IMR-90 (cell line): ENCODE data around the gene NFIA. TPM values are rescaled to one million over a fixed set of nuclear protein-coding genes. Genes with fewer than 3 reads are reported as not detected.
A peak's percentile ranks its signal among the peaks of the same experiment; 100 is the strongest.

Experiments
- ATAC-seq: fragments of 200-7000 bp; cut with Tn5 transposase; 2 replicates; pipeline ENCODE4 v1.9.1; 2020; ENCODE audit warnings: low read depth, mild to moderate bottlenecking, moderate library complexity
- BruUV-seq: library from RNA; stranded (reverse); fragments of 400-500 nt; replicated peaks from 2 replicates; lab custom pipeline; 2021; lab: Mats Ljungman, UMichigan
- CTCF ChIA-PET: fragments of 300-600 bp; formaldehyde crosslinking; extraction: SDS; loops from one replicate; lab custom pipeline; 2021; ENCODE audit warnings: antibody characterized with exemption; lab: Yijun Ruan, JAX
- POLR2A ChIA-PET: fragments of 300-600 bp; sonication (Branson Sonifier 250); formaldehyde crosslinking; loops from one replicate; lab custom pipeline; 2022; ENCODE audit warnings: antibody characterized with exemption; ENCODE audit not compliant: unreplicated experiment; lab: Charles Lee
- DNase-seq: peaks from one replicate; pipeline ENCODE4 v3.0.0; 2013
- H2AFZ ChIP-seq: replicated peaks from 2 replicates; pipeline ENCODE3; 2013; ENCODE audit warnings: low read length, mild to moderate bottlenecking; ENCODE audit not compliant: poor library complexity
- H2AK5ac ChIP-seq: 2 replicates; pipeline ENCODE4 v1.6.1; 2013; ENCODE audit warnings: low read depth, low read length, inconsistent platforms
- H2AK9ac ChIP-seq: replicated peaks from 2 replicates; pipeline ENCODE3; 2013; ENCODE audit warnings: mild to moderate bottlenecking, low read depth, low read length, moderate library complexity; ENCODE audit not compliant: poor library complexity
- H2BK120ac ChIP-seq: 2 replicates; pipeline ENCODE4 v1.6.1; 2013; ENCODE audit warnings: low read depth, low read length, inconsistent platforms
- H2BK15ac ChIP-seq: 3 replicates; pipeline ENCODE4 v1.6.1; 2013; ENCODE audit warnings: low read depth, low read length, inconsistent platforms
- H2BK20ac ChIP-seq: 2 replicates; pipeline ENCODE4 v1.6.1; 2013; ENCODE audit warnings: low read depth, mild to moderate bottlenecking, inconsistent platforms, low read length, moderate library complexity
- H2BK5ac ChIP-seq: 2 replicates; pipeline ENCODE4 v1.6.1; 2013; ENCODE audit warnings: mild to moderate bottlenecking, low read depth, low read length, inconsistent platforms; ENCODE audit not compliant: poor library complexity, severe bottlenecking
- H3K14ac ChIP-seq: replicated peaks from 2 replicates; pipeline ENCODE4 v1.6.1; 2013; ENCODE audit warnings: low read depth, low read length, inconsistent platforms
- H3K18ac ChIP-seq: 2 replicates; pipeline ENCODE4 v1.6.1; 2013; ENCODE audit warnings: low read depth, low read length, control low read depth
- H3K23ac ChIP-seq: 2 replicates; pipeline ENCODE4 v1.6.1; 2013; ENCODE audit warnings: low read depth, low read length, inconsistent platforms
- H3K27ac ChIP-seq: 2 replicates; pipeline ENCODE4 v1.5.1; 2013; ENCODE audit warnings: mild to moderate bottlenecking, control low read depth, low read length; ENCODE audit not compliant: insufficient read depth
- H3K27me3 ChIP-seq: 2 replicates; pipeline ENCODE4 v1.6.1; 2013; ENCODE audit warnings: low read length; ENCODE audit not compliant: control insufficient read depth, insufficient read depth
- H3K36me3 ChIP-seq: 2 replicates; pipeline ENCODE4 v1.6.1; 2013; ENCODE audit warnings: low read length, mixed read lengths; ENCODE audit not compliant: control insufficient read depth, insufficient read depth
- H3K4ac ChIP-seq: 2 replicates; pipeline ENCODE4 v1.6.1; 2013; ENCODE audit warnings: low read depth, low read length, inconsistent platforms
- H3K4me1 ChIP-seq: 2 replicates; pipeline ENCODE4 v1.6.1; 2013; ENCODE audit warnings: low read length, mixed read lengths; ENCODE audit not compliant: control insufficient read depth, insufficient read depth
- H3K4me2 ChIP-seq: 2 replicates; pipeline ENCODE4 v1.6.1; 2013; ENCODE audit warnings: low read depth, mild to moderate bottlenecking, control low read depth, low read length, moderate library complexity
- H3K4me3 ChIP-seq: 2 replicates; pipeline ENCODE4 v1.5.1; 2013; ENCODE audit warnings: low read depth, mild to moderate bottlenecking, control low read depth, low read length, moderate library complexity; ENCODE audit not compliant: insufficient read depth
- H3K56ac ChIP-seq: 2 replicates; pipeline ENCODE4 v1.6.1; 2013; ENCODE audit warnings: low read length, inconsistent platforms; ENCODE audit not compliant: insufficient read depth; ENCODE audit errors: extremely low read depth
- H3K79me1 ChIP-seq, 2 experiments: 2 replicates each; pipeline ENCODE4 v1.6.1; 2013; ENCODE audit warnings: low read length in 2 of 2, inconsistent platforms in 1 of 2, low read depth in 1 of 2
- H3K9ac ChIP-seq: 2 replicates; pipeline ENCODE4 v1.6.1; 2013; ENCODE audit warnings: low read depth, low read length, control low read depth
- H3K9me1 ChIP-seq: 2 replicates; pipeline ENCODE4 v1.6.1; 2013; ENCODE audit warnings: low read length, inconsistent platforms; ENCODE audit not compliant: insufficient read depth
- H3K9me3 ChIP-seq: 2 replicates; pipeline ENCODE4 v1.6.1; 2013; ENCODE audit warnings: low read length; ENCODE audit not compliant: control insufficient read depth, insufficient read depth
- H4K20me1 ChIP-seq: 2 replicates; pipeline ENCODE4 v1.6.1; 2013; ENCODE audit warnings: low read length, inconsistent platforms; ENCODE audit not compliant: insufficient read depth
- H4K5ac ChIP-seq: 2 replicates; pipeline ENCODE4 v1.6.1; 2013; ENCODE audit warnings: mild to moderate bottlenecking, low read depth, low read length, control low read depth
- H4K8ac ChIP-seq, 2 experiments: 2 replicates each; pipeline ENCODE4 v1.6.1; 2013; ENCODE audit warnings: low read depth in 2 of 2, low read length in 2 of 2, control low read depth in 1 of 2, inconsistent platforms in 1 of 2
- H4K91ac ChIP-seq: 2 replicates; pipeline ENCODE4 v1.6.1; 2013; ENCODE audit warnings: low read depth, low read length, inconsistent platforms; ENCODE audit not compliant: insufficient read depth
- CTCF ChIP-seq: conservative IDR thresholded peaks from 2 replicates; pipeline ENCODE4 v1.5.1; 2012; ENCODE audit warnings: mild to moderate bottlenecking, low read depth, low read length, improper control_type of control experiment
- MAFK ChIP-seq: IDR thresholded peaks from 2 replicates; pipeline ENCODE4 v1.6.1; 2012; ENCODE audit warnings: low read depth, low read length, improper control_type of control experiment
- MXI1 ChIP-seq: IDR thresholded peaks from 2 replicates; pipeline ENCODE4 v1.6.1; 2012; ENCODE audit warnings: low read depth, mild to moderate bottlenecking, low read length, moderate library complexity, borderline replicate concordance
- RCOR1 ChIP-seq: IDR thresholded peaks from 2 replicates; pipeline ENCODE4 v1.6.1; 2012; ENCODE audit warnings: mild to moderate bottlenecking, low read length, improper control_type of control experiment; ENCODE audit not compliant: insufficient replicate concordance
- RFX5 ChIP-seq: IDR thresholded peaks from 2 replicates; pipeline ENCODE4 v1.8.0; 2012; ENCODE audit warnings: low read depth, mild to moderate bottlenecking, low read length, moderate library complexity
- WGBS, 2 experiments: methylation state at CpG; one replicate each; pipeline versions ENCODE4 v1.1.5 to v1.1.7; 2013; ENCODE audit warnings: missing lambda C conversion rate in 2 of 2; ENCODE audit not compliant: insufficient read length in 1 of 2; ENCODE audit errors: extremely low coverage in 2 of 2; 5-methylcytosine and 5-hydroxymethylcytosine counted together
- dilution Hi-C: fragments of 300-500 bp; cut with HindIII; formaldehyde crosslinking; loops from one replicate; pipeline ENCODE4 v1.14.3; 2018; ENCODE audit warnings: low sequenced_read_pairs; ENCODE audit not compliant: unreplicated experiment
- in situ Hi-C: fragments of 300-500 bp; cut with MboI; formaldehyde crosslinking; loops from 3 replicates; pipeline ENCODE4 v1.14.3; 2019; ENCODE audit warnings: low sequenced_read_pairs, inconsistent platforms, mixed read lengths
- intact Hi-C: fragments of 100-400 bp; cut with micrococcal nuclease; formaldehyde crosslinking; loops from 2 replicates; pipeline ENCODE4 v1.10.0; 2022
- polyA plus RNA-seq, 3 experiments: library from polyadenylated mRNA; depleted of rRNA; stranded (reverse); fragments of >200 nt; gene quantifications; 2 replicates each; pipeline ENCODE4 v1.2.3, GENCODE V29; 2012; ENCODE audit warnings: low replicate concordance in 1 of 3
- total RNA-seq: library from RNA; depleted of rRNA; stranded (reverse); fragments of >200 nt; gene quantifications from 2 replicates; pipeline ENCODE4 v1.2.3, GENCODE V29; 2012

NFIA gene
- total and polyA plus RNA-seq, 2 of the 4 experiments (the other 2 are of a cell fraction) = 1.6 to 2.2 TPM

GRCh38 chr1:61452176-61453035 is 370.0 kb downstream of the NFIA start:
- Histone ChIP-seq H2AK5ac (no peak overlapping the region), H4K5ac (no peak overlapping the region), H3K4me1 (peaks cover 2% of the 10 kb centered on the region; the same call in 1 of the 2 replicates), H3K9me1 (no peaks in the 10 kb centered on the region), H4K20me1 (no peaks in the 10 kb centered on the region), H3K27me3 (no peaks in the 10 kb centered on the region; the same call in 1 of the 2 replicates), H2BK20ac (no peak overlapping the region), H3K56ac (no peak overlapping the region), H2AFZ (no peak overlapping the region), H3K9ac (no peak overlapping the region), H2BK120ac (no peak overlapping the region), H3K14ac (no peak overlapping the region), H3K79me1 (no peaks in the 10 kb centered on the region), H3K4me3 (no peak overlapping the region), H3K18ac (no peak overlapping the region), H4K91ac (no peak overlapping the region), H4K8ac (no peak overlapping the region), H2BK5ac (no peak overlapping the region), H3K9me3 (no peaks in the 10 kb centered on the region), H3K4me2 (peak overlapping the region; percentile 51; the same call in 1 of the 2 replicates), H3K23ac (no peak overlapping the region), H3K27ac (no peak overlapping the region), H2BK15ac (no peak overlapping the region), H2AK9ac (no peak overlapping the region), H3K4ac (no peak overlapping the region), H3K36me3 (no peaks in the 10 kb centered on the region)
- WGBS, 2 experiments = no CpG with 5 or more reads among the region's 4 CpGs
- dilution Hi-C loops (no loop called here), intact Hi-C loops (loop anchor here (1.0 to 5.0 kb wide), 10 partner anchors 114 to 604 kb away; no protein-coding TSS in a partner anchor), in situ Hi-C loops (loop anchor here (10.0 kb wide), 1 partner anchor 478 kb away; no protein-coding TSS in a partner anchor)
- ATAC-seq (no peak), DNase-seq (peak; percentile 4)
- BruUV-seq = no TSS peak
- TF ChIP-seq CTCF (no peak), MAFK (peak; percentile 41; the same call in 1 of the 2 replicates), RFX5 (no peak), MXI1 (no peak), RCOR1 (no peak)
- ChIA-PET CTCF (interaction anchor here (0.6 to 2.9 kb wide), 7 partner anchors 12 to 1055 kb away, joined by 3 to 10 read pairs (median 4); no protein-coding TSS in a partner anchor), POLR2A (interaction anchor here (0.6 kb wide), 1 partner anchor 398 kb away, joined by 3 read pairs; no protein-coding TSS in a partner anchor)
